HEK293 (cell line): ENCODE results near the gene CTNNA2.

Source experiments
- CTCF ChIA-PET: fragments of 350-600 bp; formaldehyde crosslinking; extraction: SDS; loops from one replicate; lab custom pipeline; 2021; ENCODE audit warnings: antibody characterized with exemption; lab: Yijun Ruan, JAX
- POLR2A ChIA-PET: fragments of 300-600 bp; formaldehyde crosslinking; extraction: SDS; loops from one replicate; lab custom pipeline; 2020; ENCODE audit warnings: antibody characterized with exemption, inconsistent platforms; lab: Yijun Ruan, JAX
- H3K27ac ChIP-seq: fragments of 200-500 bp; sonication (Bioruptor generic); 2 replicates; pipeline ENCODE4 v1.5.1; 2014; ENCODE audit warnings: low read depth, low read length, control low read depth, inconsistent platforms; ENCODE audit errors: extremely low read depth
- H3K36me3 ChIP-seq, 2 experiments: fragments of 200-500 bp in 1 of 2; sonication (Bioruptor generic) in 1 of 2; 1 replicate in 1 of 2; 2 replicates in 1 of 2; pipeline ENCODE4 v1.5.1; 2014 to 2017; ENCODE audit warnings: inconsistent platforms in 2 of 2, low read length in 2 of 2; ENCODE audit not compliant: control insufficient read depth in 2 of 2, insufficient read depth in 1 of 2
- H3K4me1 ChIP-seq: fragments of 200-500 bp; sonication (Bioruptor generic); 2 replicates; pipeline ENCODE4 v1.5.1; 2014; ENCODE audit warnings: mild to moderate bottlenecking, low read length, inconsistent platforms; ENCODE audit not compliant: control insufficient read depth, insufficient read depth
- H3K4me3 ChIP-seq: 2 replicates; pipeline ENCODE4 v1.5.1; 2011; ENCODE audit warnings: low read depth, mild to moderate bottlenecking, control low read depth, low read length, moderate library complexity
- H3K9me3 ChIP-seq: fragments of 200-500 bp; sonication (Bioruptor generic); 2 replicates; pipeline ENCODE4 v1.5.1; 2014; ENCODE audit warnings: low read depth, low read length, inconsistent platforms; ENCODE audit not compliant: control insufficient read depth, insufficient read depth
- KLF8 ChIP-seq: fragments of 450-650 bp; formaldehyde crosslinking; IDR thresholded peaks from 2 replicates; pipeline ENCODE4 v1.5.1; 2016; ENCODE audit warnings: missing biosample characterization, missing genetic modification characterization
- KLF9 ChIP-seq: fragments of 450-650 bp; formaldehyde crosslinking; IDR thresholded peaks from 2 replicates; pipeline ENCODE4 v1.5.1; 2016; ENCODE audit warnings: missing biosample characterization, missing genetic modification characterization, low read depth
- PRDM4 ChIP-seq: fragments of 450-650 bp; formaldehyde crosslinking; IDR thresholded peaks from 2 replicates; pipeline ENCODE4 v1.5.1; 2017; ENCODE audit warnings: missing biosample characterization, missing genetic modification characterization
- REPIN1 ChIP-seq: fragments of 450-650 bp; formaldehyde crosslinking; IDR thresholded peaks from 2 replicates; pipeline ENCODE4 v1.5.1; 2017; ENCODE audit warnings: missing biosample characterization, missing genetic modification characterization, low read depth
- ZNF112 ChIP-seq: fragments of 450-650 bp; formaldehyde crosslinking; IDR thresholded peaks from 2 replicates; pipeline ENCODE4 v1.5.0; 2017; ENCODE audit warnings: missing biosample characterization, missing genetic modification characterization
- ZNF138 ChIP-seq: fragments of 450-650 bp; formaldehyde crosslinking; IDR thresholded peaks from 2 replicates; pipeline ENCODE4 v1.5.1; 2016; ENCODE audit warnings: missing biosample characterization, missing genetic modification characterization, borderline replicate concordance
- ZNF148 ChIP-seq: fragments of 450-650 bp; formaldehyde crosslinking; IDR thresholded peaks from 2 replicates; pipeline ENCODE4 v1.5.0; 2017; ENCODE audit warnings: missing biosample characterization, missing genetic modification characterization, borderline replicate concordance
- ZNF174 ChIP-seq: fragments of 450-650 bp; formaldehyde crosslinking; IDR thresholded peaks from 2 replicates; pipeline ENCODE4 v1.5.0; 2017; ENCODE audit warnings: missing biosample characterization, mild to moderate bottlenecking, missing genetic modification characterization
- ZNF184 ChIP-seq: fragments of 450-650 bp; IDR thresholded peaks from 2 replicates; pipeline ENCODE4 v1.5.1; 2018; ENCODE audit warnings: missing biosample characterization, mild to moderate bottlenecking, missing genetic modification characterization
- ZNF248 ChIP-seq: fragments of 450-650 bp; formaldehyde crosslinking; IDR thresholded peaks from 2 replicates; pipeline ENCODE4 v1.5.1; 2017; ENCODE audit warnings: missing biosample characterization, missing genetic modification characterization
- ZNF37A ChIP-seq: fragments of 450-650 bp; IDR thresholded peaks from 2 replicates; pipeline ENCODE4 v1.5.1; 2018; ENCODE audit warnings: missing biosample characterization, missing genetic modification characterization
- ZNF48 ChIP-seq: fragments of 450-650 bp; formaldehyde crosslinking; IDR thresholded peaks from 2 replicates; pipeline ENCODE4 v1.5.1; 2016; ENCODE audit warnings: missing biosample characterization, missing genetic modification characterization
- ZNF654 ChIP-seq: fragments of 450-650 bp; formaldehyde crosslinking; IDR thresholded peaks from 2 replicates; pipeline ENCODE4 v1.5.1; 2016; ENCODE audit warnings: low read depth, missing biosample characterization, missing genetic modification characterization
- ZNF692 ChIP-seq: fragments of 450-650 bp; formaldehyde crosslinking; IDR thresholded peaks from 2 replicates; pipeline ENCODE4 v1.5.1; 2016; ENCODE audit warnings: missing biosample characterization, missing genetic modification characterization
- ZNF791 ChIP-seq: fragments of 450-650 bp; formaldehyde crosslinking; IDR thresholded peaks from 2 replicates; pipeline ENCODE4 v1.5.1; 2016; ENCODE audit warnings: missing biosample characterization, missing genetic modification characterization
- TF ChIP-seq, protein P1 (sequence below): fragments of 450-650 bp; formaldehyde crosslinking; IDR thresholded peaks from 2 replicates; pipeline ENCODE4 v1.5.1; 2016; ENCODE audit warnings: missing biosample characterization, missing genetic modification characterization
- TF ChIP-seq, protein P2 (sequence below): fragments of 450-650 bp; formaldehyde crosslinking; IDR thresholded peaks from 2 replicates; pipeline ENCODE4 v1.5.1; 2016; ENCODE audit warnings: missing biosample characterization, missing genetic modification characterization

CTNNA2 gene

DNA sequence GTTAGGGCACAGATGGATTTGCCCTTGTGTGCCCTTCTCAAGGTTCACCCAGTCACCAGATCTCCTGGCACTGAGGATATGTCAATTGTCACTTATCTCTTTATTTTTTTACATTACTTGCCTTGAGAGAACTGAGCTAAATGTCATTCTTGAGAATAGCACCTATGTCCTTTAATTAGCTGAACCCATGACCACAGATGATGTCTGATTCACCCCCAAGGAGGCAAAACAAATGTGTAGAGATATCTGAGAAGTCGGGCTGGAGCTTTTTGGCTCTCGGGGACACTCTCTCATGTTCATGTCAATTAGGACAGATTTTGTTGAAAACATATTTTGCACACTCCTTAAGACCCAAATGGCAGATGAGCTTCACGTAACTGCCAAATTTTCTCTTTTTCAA, 963.1 kb downstream of the CTNNA2 start (continued):
- TF ChIP-seq PRDM4 (tag by site-specific recombination), result no peak

GRCh38 chr2:80476535-80477117, 963.8 kb downstream of the CTNNA2 start:
- no peak for TF ChIP-seq ZNF138 (tag by site-specific recombination)
- no peak for TF ChIP-seq KLF9 (tag by site-specific recombination)
- TF ChIP-seq ZNF37A (tag by site-specific recombination), result no peak
- no peak for TF ChIP-seq ZNF48 (tag by site-specific recombination)
- Histone ChIP-seq H3K4me1 (no peaks in the 10 kb centered on the region), H3K27ac (no peak overlapping the region), H3K9me3 (no peaks in the 10 kb centered on the region), H3K36me3 (no peaks in the 10 kb centered on the region), H3K4me3 (no peak overlapping the region)
- CTCF ChIA-PET, result interaction anchor here (0.7 kb wide), 1 partner anchor 182 kb away, joined by 3 read pairs; no protein-coding TSS in a partner anchor
- POLR2A ChIA-PET, result no interaction called here

GRCh38 chr2:80482276-80482675, 969.4 kb downstream of the CTNNA2 start:
- ChIA-PET CTCF (no interaction called here), POLR2A (no interaction called here)
- H3K9me3 ChIP-seq, result no peaks in the 10 kb centered on the region
- H3K36me3 ChIP-seq, result no peaks in the 10 kb centered on the region
- no peaks in the 10 kb centered on the region for H3K4me1 ChIP-seq
- H3K27ac ChIP-seq, result no peak overlapping the region
- TF ChIP-seq ZNF112 (tag by site-specific recombination), result no peak
- TF ChIP-seq, protein P1, sequence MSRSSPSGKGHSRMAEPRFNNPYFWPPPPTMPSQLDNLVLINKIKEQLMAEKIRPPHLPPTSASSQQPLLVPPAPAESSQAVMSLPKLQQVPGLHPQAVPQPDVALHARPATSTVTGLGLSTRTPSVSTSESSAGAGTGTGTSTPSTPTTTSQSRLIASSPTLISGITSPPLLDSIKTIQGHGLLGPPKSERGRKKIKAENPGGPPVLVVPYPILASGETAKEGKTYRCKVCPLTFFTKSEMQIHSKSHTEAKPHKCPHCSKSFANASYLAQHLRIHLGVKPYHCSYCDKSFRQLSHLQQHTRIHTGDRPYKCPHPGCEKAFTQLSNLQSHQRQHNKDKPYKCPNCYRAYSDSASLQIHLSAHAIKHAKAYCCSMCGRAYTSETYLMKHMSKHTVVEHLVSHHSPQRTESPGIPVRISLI (tag by site-specific recombination), result no peak
- TF ChIP-seq KLF8 (tag by site-specific recombination), result no peak
- no peak for TF ChIP-seq ZNF692 (tag by site-specific recombination)
- TF ChIP-seq ZNF654 (tag by site-specific recombination), result no peak
- TF ChIP-seq, protein P2, sequence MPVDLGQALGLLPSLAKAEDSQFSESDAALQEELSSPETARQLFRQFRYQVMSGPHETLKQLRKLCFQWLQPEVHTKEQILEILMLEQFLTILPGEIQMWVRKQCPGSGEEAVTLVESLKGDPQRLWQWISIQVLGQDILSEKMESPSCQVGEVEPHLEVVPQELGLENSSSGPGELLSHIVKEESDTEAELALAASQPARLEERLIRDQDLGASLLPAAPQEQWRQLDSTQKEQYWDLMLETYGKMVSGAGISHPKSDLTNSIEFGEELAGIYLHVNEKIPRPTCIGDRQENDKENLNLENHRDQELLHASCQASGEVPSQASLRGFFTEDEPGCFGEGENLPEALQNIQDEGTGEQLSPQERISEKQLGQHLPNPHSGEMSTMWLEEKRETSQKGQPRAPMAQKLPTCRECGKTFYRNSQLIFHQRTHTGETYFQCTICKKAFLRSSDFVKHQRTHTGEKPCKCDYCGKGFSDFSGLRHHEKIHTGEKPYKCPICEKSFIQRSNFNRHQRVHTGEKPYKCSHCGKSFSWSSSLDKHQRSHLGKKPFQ, result no peak
- TF ChIP-seq ZNF174, result no peak
- TF ChIP-seq REPIN1 (tag by site-specific recombination), result no peak
- TF ChIP-seq ZNF248, result no peak
- no peak for TF ChIP-seq ZNF184
- TF ChIP-seq ZNF791 (tag by site-specific recombination), result no peak
- no peak for TF ChIP-seq ZNF148 (tag by site-specific recombination)
- H3K4me3 ChIP-seq, result no peak overlapping the region
